GM18858 (cell line): ENCODE data around the gene SON.
"Not testable (repeated sequence)": the region's sequence is repeated elsewhere in the genome, so short reads cannot be mapped to it uniquely, and the experiment has no call there.

ENCODE experiments used
- ATAC-seq: cut with Tn5 transposase; IDR thresholded peaks from one replicate; pipeline ENCODE4 v1.9.1; 2021; ENCODE audit not compliant: unreplicated experiment

Gene SON

DNA sequence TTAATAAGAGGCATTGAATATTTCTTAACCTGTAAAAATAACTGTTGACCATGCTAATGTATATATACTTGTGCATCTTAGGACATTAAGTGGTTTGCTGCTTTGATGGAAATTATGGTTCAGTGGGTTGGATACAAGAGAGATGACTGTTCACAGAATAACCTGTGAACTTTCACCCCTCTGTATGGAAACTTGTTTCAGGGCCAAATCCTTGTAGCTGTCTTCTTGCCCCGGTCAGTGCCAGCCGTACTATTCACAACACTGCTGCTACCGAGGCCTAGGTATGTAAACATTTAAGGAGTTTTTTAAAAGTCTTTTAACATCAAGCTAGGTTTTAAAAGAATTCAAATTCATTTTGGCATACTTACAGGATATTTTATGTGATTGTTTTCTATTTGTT is 29.5 kb downstream of the SON start:
- no peak for ATAC-seq

DNA sequence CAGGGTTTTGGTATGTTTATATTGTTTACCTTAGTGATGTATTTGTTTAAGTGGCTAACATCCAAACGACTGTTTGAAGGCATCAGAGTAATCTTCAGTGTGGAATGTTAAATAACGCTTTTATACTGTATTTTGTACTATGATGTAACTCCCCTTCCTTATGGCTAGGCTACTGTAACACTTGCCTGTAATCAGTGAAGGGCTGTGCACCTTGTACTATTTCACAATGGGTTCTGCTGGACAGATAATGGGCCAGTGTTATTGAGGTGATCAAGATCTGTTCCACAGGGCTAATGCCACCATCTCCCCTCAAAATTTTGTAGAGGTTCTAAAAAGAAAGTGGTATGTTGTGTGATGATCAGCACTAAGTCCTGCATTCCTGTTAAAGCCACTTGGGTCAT is 33.9 kb downstream of the SON start:
- not testable (repeated sequence) for ATAC-seq

DNA sequence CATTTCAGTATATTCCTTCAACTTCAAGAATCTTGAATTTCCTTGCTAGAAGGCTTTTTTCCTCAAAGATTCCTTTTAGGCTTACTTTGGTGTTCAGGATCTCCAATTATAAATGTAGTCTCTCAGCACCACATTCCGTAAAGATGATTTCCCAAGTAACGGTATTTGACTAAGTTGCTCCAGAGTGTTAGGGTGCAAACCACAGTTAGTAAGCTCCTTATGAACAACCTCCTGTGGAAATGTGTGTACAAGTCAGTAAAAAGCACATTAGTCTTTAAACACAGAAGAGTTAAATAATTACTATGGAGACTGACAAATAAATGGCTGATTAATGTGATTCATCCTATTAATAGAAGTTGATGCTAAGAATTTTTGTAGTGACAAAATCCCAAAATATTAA is 35.4 kb downstream of the SON start:
- no peak for ATAC-seq

DNA sequence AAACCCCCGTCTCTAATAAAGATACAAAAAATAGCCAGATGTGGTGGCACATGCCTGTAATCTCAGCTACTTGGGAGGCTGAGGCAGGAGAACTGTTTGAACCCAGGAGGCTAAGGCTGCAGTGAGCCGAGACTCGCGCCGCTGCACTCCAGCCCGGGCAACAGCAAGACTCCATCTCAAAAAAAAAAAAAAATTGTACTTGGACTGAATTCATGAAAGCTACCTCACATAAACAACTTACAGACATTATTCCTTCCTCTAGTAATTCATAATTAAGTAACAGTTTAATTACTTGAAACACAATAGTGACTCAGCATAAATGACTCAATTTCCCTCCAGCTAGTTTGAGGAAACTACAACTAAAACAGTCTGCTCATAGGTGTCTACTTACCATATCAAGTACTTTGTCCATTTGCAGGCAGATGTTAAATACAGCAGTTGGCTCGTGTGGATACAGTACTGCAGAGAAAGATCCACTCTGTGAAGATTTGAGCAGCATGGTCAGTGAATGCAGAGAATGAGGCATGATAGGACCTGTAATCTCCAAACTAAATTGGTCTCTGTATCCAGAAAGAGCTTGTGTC is 36.2 kb downstream of the SON start:
- ATAC-seq: no peak

DNA sequence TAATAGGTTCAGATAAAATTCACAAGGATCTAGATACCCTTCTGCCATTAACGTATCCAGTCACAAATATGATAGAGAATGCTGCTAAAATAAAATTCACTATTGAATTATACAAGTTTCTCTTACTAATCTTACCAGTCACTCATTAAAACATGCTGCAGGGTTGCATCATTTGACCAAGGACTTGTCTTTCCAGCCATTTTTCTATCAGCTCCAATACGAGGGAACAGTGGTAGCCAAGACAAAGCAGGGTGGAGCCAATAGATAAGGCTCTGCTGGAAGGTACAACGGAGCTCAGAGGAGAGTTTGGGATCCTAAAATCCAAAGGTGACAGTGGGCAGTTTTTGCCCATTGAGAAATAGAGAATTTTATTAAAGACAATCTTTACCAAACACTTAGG is 41.6 kb downstream of the SON start:
- ATAC-seq: no peak

DNA sequence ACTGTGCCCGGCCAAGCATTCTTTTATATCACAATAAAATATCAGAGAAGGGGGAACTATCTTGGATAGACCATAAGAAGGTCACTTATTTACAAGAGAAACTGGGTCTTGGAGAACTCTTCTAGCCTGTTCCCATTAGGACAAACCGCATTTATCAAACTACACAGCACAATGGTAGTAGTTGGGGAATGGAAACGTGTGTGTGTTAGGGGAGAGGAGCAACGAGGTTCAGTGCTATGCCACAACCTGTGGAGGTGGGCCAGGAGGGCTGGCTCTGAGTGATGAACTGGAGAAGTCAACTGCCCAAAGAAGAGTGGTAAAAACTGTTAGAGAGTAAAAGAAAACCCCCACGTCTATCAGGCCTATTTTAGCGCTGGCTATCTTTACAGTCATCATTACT is 44.1 kb downstream of the SON start:
- no peak for ATAC-seq

DNA sequence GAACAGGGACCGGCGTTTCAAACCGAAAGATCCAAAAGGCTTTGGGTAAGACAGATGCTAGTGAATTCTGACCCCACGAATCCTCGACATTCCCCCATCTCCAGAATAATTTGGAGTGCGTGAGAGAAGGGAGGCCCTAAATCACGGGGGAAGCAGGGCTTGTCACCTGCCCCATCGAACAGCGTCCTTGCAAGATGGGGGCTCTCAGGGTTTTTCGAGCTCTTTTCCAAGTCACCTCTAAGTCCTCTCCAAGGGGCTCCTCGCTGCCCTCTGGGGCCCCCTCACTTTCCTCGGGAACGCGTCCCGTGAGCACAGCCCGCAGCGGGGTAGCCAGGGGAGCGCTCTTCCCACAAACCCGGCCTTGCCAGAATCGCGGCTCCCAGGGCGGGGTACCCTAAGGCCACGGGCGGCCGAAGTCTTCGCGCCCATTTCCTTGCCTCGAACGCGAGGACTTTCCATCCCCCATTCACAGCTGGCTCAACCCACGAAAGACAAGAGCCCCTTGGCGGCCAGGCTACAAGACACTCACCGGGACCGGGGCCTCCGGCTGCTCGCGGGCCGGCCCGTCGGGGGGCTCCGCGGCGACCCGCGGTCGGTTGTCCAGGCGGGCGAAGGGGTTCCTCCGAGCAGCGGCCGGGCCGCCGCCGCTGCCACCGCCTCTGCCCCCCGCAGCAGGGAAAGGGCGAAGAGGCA is 45.1 kb downstream of the SON start:
- ATAC-seq: peak; percentile 42

DNA sequence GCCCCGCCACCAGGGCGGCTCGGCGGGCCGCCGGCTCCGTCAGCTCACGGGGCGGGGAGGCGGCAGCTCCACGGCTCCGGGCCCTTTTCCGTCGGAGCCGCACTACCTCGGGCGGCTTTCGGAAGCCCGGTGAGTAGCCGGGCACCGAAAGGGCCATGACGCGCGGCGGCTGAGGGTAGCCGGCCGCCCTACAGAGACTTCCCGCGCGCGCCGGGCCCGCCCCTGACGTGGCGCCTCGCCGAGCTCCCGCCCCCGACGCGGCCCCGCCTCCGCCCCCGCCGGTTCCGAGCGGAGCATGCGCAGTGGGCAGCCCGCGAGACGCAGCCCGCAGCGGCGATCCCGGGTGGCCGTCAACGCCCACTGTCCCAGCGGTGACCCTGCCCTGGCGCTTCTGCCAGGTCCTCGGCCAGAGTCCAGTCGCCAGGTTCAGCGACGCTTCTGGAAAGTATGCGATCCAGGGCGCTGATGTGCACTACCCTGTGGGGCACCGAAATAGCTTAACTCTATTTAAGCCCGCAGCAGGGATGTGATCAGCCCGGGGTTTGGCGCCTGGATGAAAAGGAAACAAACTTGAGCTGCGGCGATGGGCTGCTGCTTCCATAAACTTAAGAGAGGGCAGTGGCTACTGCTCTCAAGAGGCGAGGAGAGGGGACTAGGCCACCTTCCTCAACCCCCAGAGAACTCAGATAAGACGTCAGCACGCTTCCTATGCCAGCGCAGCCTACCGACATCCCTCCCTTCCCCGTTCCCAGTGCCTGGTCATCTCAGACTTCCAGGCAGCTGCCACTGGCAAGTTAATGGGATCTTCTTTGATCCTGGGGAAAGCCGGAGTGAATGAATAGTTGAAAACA is 45.9 kb downstream of the SON start, which contains the start of gene DONSON:
Gene DONSON (minus strand): TSS at position 200 of the 851 bp plus-strand sequence. CDS start 43 bp downstream, at position 157.
- peak; percentile 79 for ATAC-seq

DNA sequence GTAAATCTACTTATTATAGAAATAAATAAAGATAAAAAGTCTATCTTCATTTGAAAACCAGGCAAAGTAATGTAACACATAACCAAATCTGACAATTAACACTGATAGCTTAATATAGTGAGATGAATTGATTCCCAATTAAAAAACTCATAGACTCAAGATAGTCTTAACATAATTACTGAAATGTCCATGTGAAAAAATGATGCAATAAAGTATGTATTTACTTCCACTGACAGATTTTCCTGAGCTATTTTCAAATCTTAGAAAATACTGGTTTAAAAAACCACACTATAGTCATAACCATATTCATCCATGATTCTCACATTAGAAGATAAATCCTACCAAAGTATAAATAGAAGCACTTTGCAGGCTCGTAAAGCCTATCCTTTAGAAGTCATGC is 55.2 kb downstream of the SON start:
- ATAC-seq: no peak

DNA sequence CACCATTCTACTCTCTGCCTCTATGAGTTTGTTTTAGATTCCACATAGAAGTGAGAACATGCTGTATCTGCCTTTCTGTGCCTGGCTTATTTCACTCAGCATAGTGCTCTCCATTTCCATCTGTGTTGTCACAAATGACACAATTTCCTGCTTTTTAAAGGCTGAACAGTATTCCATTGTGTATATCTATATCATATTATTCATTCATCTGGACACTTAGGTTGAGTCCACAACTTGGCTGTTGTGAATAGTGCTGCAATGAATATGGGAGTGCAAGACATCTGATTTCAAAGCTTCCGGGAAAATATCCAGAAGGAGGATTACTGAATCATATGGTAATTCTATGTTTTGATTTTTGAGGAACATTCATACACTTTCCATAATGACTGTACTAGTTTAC is 65.7 kb downstream of the SON start:
- ATAC-seq: no peak

DNA sequence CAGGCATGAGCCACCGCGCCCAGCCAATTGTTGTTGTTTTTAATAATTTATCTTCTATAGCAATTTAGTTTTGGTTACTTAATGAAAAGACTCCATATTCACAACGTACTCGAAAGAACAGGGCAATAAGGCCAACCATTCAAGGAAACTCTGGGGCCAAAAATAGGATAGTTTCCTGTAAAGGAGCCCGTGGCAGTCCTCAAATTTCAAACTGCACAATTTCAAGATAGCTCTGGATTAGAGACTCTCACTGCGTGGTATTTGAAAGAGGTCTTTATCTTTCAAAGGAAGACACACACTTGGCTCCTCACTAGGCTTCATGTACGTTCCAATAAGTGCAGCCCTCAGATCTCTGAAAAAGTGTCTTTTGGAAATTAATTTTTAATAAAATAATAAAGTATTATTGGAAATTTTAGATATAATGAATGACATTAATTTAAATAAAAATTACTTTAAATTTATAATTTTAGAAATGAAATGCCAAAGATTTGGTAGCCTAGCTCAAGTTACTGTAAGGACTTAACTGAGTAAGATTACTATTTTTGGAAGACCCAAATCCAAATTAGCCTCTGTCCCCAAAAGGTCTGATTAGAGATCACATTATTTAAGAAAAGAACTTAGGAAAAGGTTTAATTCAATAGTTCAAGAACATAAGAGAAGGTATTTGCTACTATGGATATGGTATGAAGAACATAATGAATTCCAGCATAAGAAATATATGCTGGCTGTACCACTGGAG is 68.3 kb downstream of the SON start:
- no peak for ATAC-seq

DNA sequence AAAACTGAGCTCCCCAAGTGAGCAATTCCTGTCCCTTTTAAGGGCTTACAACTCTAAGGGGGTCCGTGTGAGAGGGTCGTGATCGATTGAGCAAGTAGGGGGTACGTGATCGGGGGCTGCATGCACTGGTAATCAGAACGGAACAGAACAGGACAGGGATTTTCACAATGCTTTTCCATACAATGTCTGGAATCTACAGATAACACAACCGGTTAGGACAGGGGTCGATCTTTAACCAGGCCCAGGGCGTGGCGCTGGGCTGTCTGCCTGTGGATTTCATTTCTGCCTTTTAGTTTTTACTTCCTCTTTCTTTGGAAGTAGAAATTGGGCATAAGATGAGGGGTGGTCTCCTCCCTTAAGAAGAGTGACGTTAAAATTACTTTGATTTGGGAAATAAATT is 74.7 kb downstream of the SON start:
- ATAC-seq: not testable (repeated sequence)

DNA sequence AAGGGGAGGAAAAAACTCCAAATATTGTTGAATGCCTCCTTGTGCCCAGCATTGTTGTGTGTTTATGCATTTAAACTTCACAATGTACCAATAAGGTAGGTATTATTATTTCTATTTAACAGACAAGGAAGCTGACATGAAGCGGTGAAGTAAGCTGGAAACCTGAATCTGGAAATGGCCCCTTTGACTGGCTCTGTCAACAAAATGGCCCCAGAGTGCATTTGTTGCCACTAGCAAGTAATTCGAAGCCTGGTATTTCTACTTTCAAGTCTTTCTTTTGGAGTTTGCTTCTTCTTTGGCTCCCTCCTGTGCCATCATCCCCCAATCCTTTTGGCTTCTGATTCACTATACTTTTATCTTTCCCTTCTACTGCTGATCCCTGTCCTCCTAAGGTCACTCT is 75.6 kb downstream of the SON start:
- ATAC-seq: no peak

DNA sequence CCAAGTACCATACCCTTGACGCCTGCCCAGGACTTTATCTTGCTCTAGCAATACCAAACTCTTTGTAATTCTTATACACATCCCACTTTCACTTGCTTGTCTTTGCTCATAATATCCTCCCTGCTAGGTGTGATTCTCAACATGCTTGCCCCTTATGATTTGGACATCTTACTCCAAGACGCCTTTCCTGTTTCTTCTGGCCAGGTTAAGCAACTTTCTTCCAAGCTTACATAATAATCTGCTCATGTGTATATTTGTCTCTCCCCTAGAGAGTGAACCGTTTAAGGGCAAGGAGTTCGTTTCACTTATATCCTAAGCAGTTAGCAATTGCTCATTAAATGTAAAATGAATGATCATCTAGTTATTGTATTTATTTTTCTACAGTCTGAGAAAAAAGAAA is 76.9 kb downstream of the SON start:
- no peak for ATAC-seq

DNA sequence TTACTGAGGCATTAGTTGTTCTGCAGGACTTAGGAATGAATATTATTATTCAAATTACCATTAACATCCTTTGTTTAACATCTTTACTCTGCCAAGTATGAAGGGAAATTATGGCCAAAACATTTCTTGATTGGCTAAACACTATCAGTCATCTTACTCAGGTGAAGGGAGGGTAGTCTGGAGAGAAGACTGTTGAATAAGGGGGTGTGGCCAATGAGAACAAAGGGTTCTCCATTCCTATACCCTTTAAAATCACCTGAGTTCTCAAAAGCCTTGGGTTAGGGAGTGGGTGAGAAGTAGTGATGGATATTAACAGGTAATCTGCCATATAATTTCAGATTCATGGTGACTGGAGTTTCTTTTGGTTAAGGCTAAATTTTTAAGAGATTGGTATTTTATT is 79.4 kb downstream of the SON start:
- ATAC-seq: no peak

DNA sequence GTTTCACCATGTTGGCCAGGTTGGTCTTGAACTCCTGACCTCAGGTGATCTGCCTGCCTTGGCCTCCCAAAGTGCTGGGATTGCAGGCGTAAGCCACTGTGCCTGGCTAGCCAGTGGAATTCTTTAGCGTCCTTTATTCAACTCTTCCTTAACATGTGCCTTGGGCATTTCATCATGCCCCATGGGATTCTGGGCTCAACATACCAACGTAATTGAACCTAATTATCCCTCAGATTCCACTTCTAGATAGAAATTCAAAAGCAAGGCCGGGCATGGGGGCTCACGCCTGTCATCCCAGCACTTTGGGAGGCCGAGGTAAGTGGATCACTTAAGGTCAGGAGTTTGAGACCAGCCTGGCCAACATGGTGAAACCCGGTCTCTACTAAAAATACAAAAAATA is 83.3 kb downstream of the SON start:
- ATAC-seq: not testable (repeated sequence)
